ENCODE data around the gene SLC6A3. TPM values are rescaled to one million over a fixed set of nuclear protein-coding genes. Genes with fewer than 3 reads are reported as not detected.

Gene SLC6A3
- total RNA-seq, 1 experiment from 2014 or later: 0.05 TPM

GRCh38 chr5:1380910-1381309 lies 64.3 kb downstream of the SLC6A3 start:
- no peak overlapping the region for H3K27ac ChIP-seq (ENCODE audit: low read length)
- CTCF ChIA-PET: interaction anchor here (0.6 to 1.6 kb wide), 8 partner anchors 10 to 371 kb away, joined by 3 to 7 read pairs (median 3); no protein-coding TSS in a partner anchor
- POLR2A ChIA-PET: no interaction called here
- BruUV-seq (replicated peaks): no TSS peak
- H3K9me3 ChIP-seq (ENCODE audit: control insufficient read depth, insufficient read depth, low read depth, low read length): no peaks in the 10 kb centered on the region
- no peaks in the 10 kb centered on the region for H3K27me3 ChIP-seq (ENCODE audit: control insufficient read depth, insufficient read depth, low read length)
- DNase-seq (ENCODE audit: low read depth, low spot score) (no peak), ATAC-seq (0 out of 2 replicates have a peak, but pooled peaks have one; percentile 8)
- in situ Hi-C loops (cut with HindIII; ENCODE audit: low pct_unique_long_range_greater_than_20kb, low sequenced_read_pairs): no loop called here
- TF ChIP-seq CTCF (IDR thresholded peaks at IDR 0.05) (no peak), REST (IDR thresholded peaks at IDR 0.05; ENCODE audit: insufficient read depth in 1 of 2, low read depth in 2 of 2, low read length in 1 of 2) (no peak), TCF7L2 (IDR thresholded peaks at IDR 0.05; ENCODE audit: low read depth, low read length) (no peak), SIN3A (IDR thresholded peaks at IDR 0.05; ENCODE audit: borderline replicate concordance, insufficient read depth, low read depth, low read length) (no peak), POLR2AphosphoS5 (IDR thresholded peaks at IDR 0.05; ENCODE audit: low read depth, low read length) (no peak)
- H3K4me3 ChIP-seq (ENCODE audit: low read depth in 2 of 2, low read length in 2 of 2): peak overlapping the region; percentile 19 to 40; a peak in 2 of 4 replicates
- no peaks in the 10 kb centered on the region for H3K36me3 ChIP-seq (ENCODE audit: control insufficient read depth, insufficient read depth, low read length)
- H3K4me1 ChIP-seq (ENCODE audit: control insufficient read depth, insufficient read depth, low read length): no peaks in the 10 kb centered on the region; the same call in 1 of the 2 replicates
- intact Hi-C loops (cut with micrococcal nuclease; ENCODE audit: unreplicated experiment): no loop called here

GRCh38 chr5:1380011-1380817 lies 65.0 kb downstream of the SLC6A3 start:
- in situ Hi-C loops (cut with HindIII; ENCODE audit: low pct_unique_long_range_greater_than_20kb, low sequenced_read_pairs): no loop called here
- TF ChIP-seq TCF7L2 (IDR thresholded peaks at IDR 0.05; ENCODE audit: low read depth, low read length) (no peak), CTCF (IDR thresholded peaks at IDR 0.05) (peak; percentile 93)
- Histone ChIP-seq H3K27me3 (ENCODE audit: control insufficient read depth, insufficient read depth, low read length) (no peaks in the 10 kb centered on the region), H3K4me1 (ENCODE audit: control insufficient read depth, insufficient read depth, low read length) (no peaks in the 10 kb centered on the region; the same call in 1 of the 2 replicates), H3K4me3 (ENCODE audit: low read depth in 2 of 2, low read length in 2 of 2) (peak overlapping the region; percentile 19 to 40), H3K9me3 (ENCODE audit: control insufficient read depth, insufficient read depth, low read depth, low read length) (no peaks in the 10 kb centered on the region), H3K27ac (ENCODE audit: low read length) (no peak overlapping the region), H3K36me3 (ENCODE audit: control insufficient read depth, insufficient read depth, low read length) (no peaks in the 10 kb centered on the region)
- intact Hi-C loops (cut with micrococcal nuclease; ENCODE audit: unreplicated experiment): no loop called here
- ATAC-seq: peak; percentile 92
- ChIA-PET POLR2A (no interaction called here), CTCF (interaction anchor here (0.5 to 1.6 kb wide), 9 partner anchors 11 to 370 kb away, joined by 3 to 7 read pairs (median 3); no protein-coding TSS in a partner anchor)
- BruUV-seq (replicated peaks): no TSS peak
- DNase-seq (ENCODE audit: low read depth, low spot score): no peak

All from Panc1 (cell line).